Heart right ventricle (tissue), 16 donors: ENCODE measurements around the gene TNFRSF17. TPM values are rescaled to one million over a fixed set of nuclear protein-coding genes. Genes with fewer than 3 reads are reported as not detected.
A peak's percentile ranks its signal among the peaks of the same experiment; 100 is the strongest.

Source experiments
- ATAC-seq, 8 donors: fragments of 200-7000 bp; cut with Tn5 transposase; one replicate each; pipeline ENCODE4 v1.9.1; 2020; ENCODE audit warnings: mild to moderate bottlenecking in 8 of 8, moderate library complexity in 8 of 8, moderate number of reproducible peaks in 1 of 8
- DNase-seq, 2 donors: peaks; one replicate each; pipeline ENCODE4 v3.0.0-alpha.2; 2020
- H3K27ac ChIP-seq, 10 donors: fragments of 200-600 bp; sonication (generic) in 2 of 10; one replicate each; pipeline versions ENCODE4 v1.5.0 to v1.8.0; 2020 to 2022; ENCODE audit warnings: mild to moderate bottlenecking in 3 of 10
- H3K27me3 ChIP-seq, 7 donors: fragments of 200-600 bp; one replicate each; pipeline ENCODE4 v1.8.0; 2021 to 2022; ENCODE audit warnings: mild to moderate bottlenecking in 2 of 7
- H3K36me3 ChIP-seq, 9 donors: fragments of 200-600 bp; sonication (generic) in 1 of 9; one replicate each; pipeline versions ENCODE4 v1.5.0 to v1.8.0; 2020 to 2022; ENCODE audit warnings: mild to moderate bottlenecking in 2 of 9
- H3K4me1 ChIP-seq, 9 donors: fragments of 200-600 bp; sonication (generic) in 1 of 9; one replicate each; pipeline versions ENCODE4 v1.5.0 to v1.8.0; 2020 to 2022; ENCODE audit warnings: mild to moderate bottlenecking in 4 of 9
- H3K4me3 ChIP-seq, 10 donors: fragments of 200-600 bp; sonication (generic) in 2 of 10; one replicate each; pipeline versions ENCODE4 v1.5.0 to v1.8.0; 2020 to 2022; ENCODE audit warnings: mild to moderate bottlenecking in 7 of 10, moderate library complexity in 2 of 10
- H3K9me3 ChIP-seq, 11 donors: fragments of 200-600 bp in 10 of 11; sonication (generic) in 2 of 11; one replicate each; pipeline versions ENCODE4 v1.5.0 to v1.8.0; 2013 to 2022; ENCODE audit warnings: mild to moderate bottlenecking in 2 of 11, control low read depth in 1 of 11, moderate library complexity in 1 of 11
- WGBS, 2 donors: extraction: QIAGEN DNeasy Blood & Tissue Kit; methylation state at CpG; one replicate each; pipeline ENCODE4 v1.1.7; 2013; ENCODE audit warnings: inconsistent platforms in 1 of 2; 5-methylcytosine and 5-hydroxymethylcytosine counted together
- intact Hi-C, 10 donors: fragments of 100-400 bp; cut with DNase I; formaldehyde crosslinking; loops; one replicate each; pipeline versions ENCODE4 v1.11.1 to v1.14.2; 2022
- polyA plus RNA-seq, 2 donors: library from polyadenylated mRNA; stranded (reverse); fragments of 200-250 nt; gene quantifications; one replicate each; pipeline ENCODE4 v1.2.3, GENCODE V29; 2013
- total RNA-seq, 10 donors: library from RNA; stranded (reverse); fragmentation: NEBNext Ultra II Directional in 3 of 10; extraction: Animal tissue kit (Norgen Biotek cat#: 25700) in 3 of 10; gene quantifications; one replicate each; pipeline versions ENCODE4 v1.2.1 to v1.2.4, GENCODE V29; 2021 to 2023
- TF ChIP-seq, protein P1 (sequence below), 9 donors: fragments of 200-600 bp; sonication (generic) in 2 of 9; IDR thresholded peaks; one replicate each; pipeline versions ENCODE4 v1.5.0 to v1.8.0; 2021 to 2022; ENCODE audit warnings: antibody characterized with exemption in 9 of 9, mild to moderate bottlenecking in 5 of 9, moderate library complexity in 1 of 9
- donor health status: Arrhythmogenic right ventricular cardiomyopathy.
- donor health status: ischemic (EF 13 %, LVEDD 7.1; RV severe dilation, severe dysfunction).
- donor health status: healthy with polysubstance abuse.
- donor health status: DM: no; HTN: yes; CAD: no.
- donor health status: DM: no; HTN: no; CAD: no.
- donor health status: ischemic (EF 25% LVEDD 6.9; RV normal size, moderate dysfunction).
- donor health status: ischemic (EF 25% LVEDD 5.7; RV mildly dilated, moderate dysfunction).
- donor health status: healthy.
- donor health status: DM: yes; HTN: yes; CAD: no.
- donor health status: Ischemic cardiomyopathy.
- donor health status: ischemic (EF 35%, LVEDD 5.7; RV mildly dilated, moderate dysfunction).
- donor health status: nonischemic (EF 11% LVEDD 7.7; RV severe dilation, severe dysfunction).
- donor health status: DM: yes; HTN: yes; CAD: no.
- donor health status: PGD.
- donor health status: ischemic (EF 29% LVEDD 5.4; RV normal size, mild dysfunction).
- donor health status: nonischemic (EF 23%, LVEDD 6.1; RV moderate dilation, normal function).

The TNFRSF17 gene
- total and polyA plus RNA-seq, 12 donors, result not detected

DNA sequence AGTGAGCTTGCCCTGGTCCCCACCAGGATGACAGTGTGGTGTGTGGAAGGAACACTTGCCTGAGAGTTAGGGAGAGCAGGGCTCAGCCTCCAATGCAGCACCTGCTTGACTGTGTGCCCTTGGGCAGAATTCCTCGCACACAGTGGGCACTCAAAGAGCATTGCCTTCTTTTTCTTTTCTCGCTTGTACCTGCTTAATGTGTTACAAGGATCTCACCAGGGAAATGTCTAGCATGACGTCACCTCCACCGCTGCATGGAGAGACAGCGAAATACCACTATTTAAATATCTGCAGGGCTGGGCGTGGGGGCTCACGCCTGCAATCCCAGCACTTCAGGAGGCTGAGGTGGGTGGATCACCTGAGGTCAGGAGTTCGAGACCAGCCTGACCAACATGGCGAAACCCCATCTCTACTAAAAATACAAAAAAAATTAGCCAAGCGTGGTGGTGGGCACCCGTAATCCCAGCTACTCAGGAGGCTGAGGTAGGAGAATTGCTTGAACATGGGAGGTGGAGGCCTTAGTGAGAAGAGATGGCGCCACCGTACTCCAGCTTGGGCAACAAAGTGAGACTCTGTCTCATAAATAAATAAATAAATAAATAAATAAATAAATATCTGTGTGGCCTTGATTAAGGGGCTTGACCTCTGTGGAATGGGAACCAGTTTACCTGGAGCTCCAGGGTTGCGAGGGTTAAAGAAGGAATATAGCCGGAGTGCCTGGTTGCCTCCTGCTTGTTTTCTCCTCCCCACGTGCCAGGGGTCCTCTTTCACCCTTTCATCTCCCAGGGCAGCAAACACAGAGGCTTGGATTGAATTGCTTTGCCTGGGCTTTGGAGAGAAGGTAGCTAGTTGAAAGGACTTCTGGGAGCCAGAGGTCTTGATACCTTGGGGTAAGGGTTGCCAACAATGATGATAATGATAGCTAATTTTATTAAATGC is 27.8 kb downstream of the TNFRSF17 start:
- Histone ChIP-seq H3K4me1 (peaks cover 0 to 47% (median 17%) of the 10 kb centered on the region in 9 donors), H3K36me3 (no peaks in the 10 kb centered on the region), H3K27ac (peak overlapping the region in 1 of 10 donors; percentile 85), H3K27me3 (no peaks in the 10 kb centered on the region), H3K9me3 (no peaks in the 10 kb centered on the region), H3K4me3 (no peak overlapping the region)
- intact Hi-C loops, result no loop called here
- WGBS, 2 donors, result 95 to 96% methylated on average over 16 of the region's 16 CpGs
- DNase-seq (no peak), ATAC-seq (no peak)
- TF ChIP-seq, protein P1, sequence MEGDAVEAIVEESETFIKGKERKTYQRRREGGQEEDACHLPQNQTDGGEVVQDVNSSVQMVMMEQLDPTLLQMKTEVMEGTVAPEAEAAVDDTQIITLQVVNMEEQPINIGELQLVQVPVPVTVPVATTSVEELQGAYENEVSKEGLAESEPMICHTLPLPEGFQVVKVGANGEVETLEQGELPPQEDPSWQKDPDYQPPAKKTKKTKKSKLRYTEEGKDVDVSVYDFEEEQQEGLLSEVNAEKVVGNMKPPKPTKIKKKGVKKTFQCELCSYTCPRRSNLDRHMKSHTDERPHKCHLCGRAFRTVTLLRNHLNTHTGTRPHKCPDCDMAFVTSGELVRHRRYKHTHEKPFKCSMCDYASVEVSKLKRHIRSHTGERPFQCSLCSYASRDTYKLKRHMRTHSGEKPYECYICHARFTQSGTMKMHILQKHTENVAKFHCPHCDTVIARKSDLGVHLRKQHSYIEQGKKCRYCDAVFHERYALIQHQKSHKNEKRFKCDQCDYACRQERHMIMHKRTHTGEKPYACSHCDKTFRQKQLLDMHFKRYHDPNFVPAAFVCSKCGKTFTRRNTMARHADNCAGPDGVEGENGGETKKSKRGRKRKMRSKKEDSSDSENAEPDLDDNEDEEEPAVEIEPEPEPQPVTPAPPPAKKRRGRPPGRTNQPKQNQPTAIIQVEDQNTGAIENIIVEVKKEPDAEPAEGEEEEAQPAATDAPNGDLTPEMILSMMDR (IDR thresholded peaks at IDR 0.05), result no peak

- 76 to 82% methylated on average over 8 of the region's 8 CpGs for WGBS, 2 donors
- H3K27ac ChIP-seq, result peak overlapping the region in 7 of 10 donors; percentile 12 to 85 (median 38)
- peaks cover 0 to 47% (median 13%) of the 10 kb centered on the region in 9 donors for H3K4me1 ChIP-seq
- ATAC-seq, result peak; percentile 78 to 93 (median 89)
- no peaks in the 10 kb centered on the region for H3K36me3 ChIP-seq
- no peaks in the 10 kb centered on the region for H3K27me3 ChIP-seq
- TF ChIP-seq, protein P1 (IDR thresholded peaks at IDR 0.05), result no peak
- intact Hi-C loops, result no loop called here
- peak in 1 of 2 donors; percentile 54 for DNase-seq
- H3K9me3 ChIP-seq, result no peaks in the 10 kb centered on the region
- no peak overlapping the region for H3K4me3 ChIP-seq
Observed at GRCh38 chr16:11994143-11995119, 29.4 kb downstream of the TNFRSF17 start.

- intact Hi-C loops, result no loop called here
- Histone ChIP-seq H3K27ac (peak overlapping the region in 1 of 10 donors; percentile 27), H3K9me3 (no peaks in the 10 kb centered on the region), H3K36me3 (peaks cover 0 to 11% (median 0%) of the 10 kb centered on the region in 9 donors), H3K4me3 (no peak overlapping the region), H3K27me3 (no peaks in the 10 kb centered on the region), H3K4me1 (peaks cover 0 to 47% (median 15%) of the 10 kb centered on the region in 9 donors)
- TF ChIP-seq, protein P1 (IDR thresholded peaks at IDR 0.05), result no peak
- ATAC-seq (no peak), DNase-seq (no peak)
- WGBS, 2 donors, result 76 to 77% methylated on average over 9 of the region's 9 CpGs
Observed at GRCh38 chr16:11996433-11997330, 31.7 kb downstream of the TNFRSF17 start.
